ENCODE results near the gene SCFD2. TPM values are rescaled to one million over a fixed set of nuclear protein-coding genes. Genes with fewer than 3 reads are reported as not detected.
"Not testable (repeated sequence)": the region's sequence is repeated elsewhere in the genome, so short reads cannot be mapped to it uniquely, and the experiment has no call there.

The SCFD2 gene
- total RNA-seq, 1 donor from 2014 or later, result 10.7 TPM

DNA sequence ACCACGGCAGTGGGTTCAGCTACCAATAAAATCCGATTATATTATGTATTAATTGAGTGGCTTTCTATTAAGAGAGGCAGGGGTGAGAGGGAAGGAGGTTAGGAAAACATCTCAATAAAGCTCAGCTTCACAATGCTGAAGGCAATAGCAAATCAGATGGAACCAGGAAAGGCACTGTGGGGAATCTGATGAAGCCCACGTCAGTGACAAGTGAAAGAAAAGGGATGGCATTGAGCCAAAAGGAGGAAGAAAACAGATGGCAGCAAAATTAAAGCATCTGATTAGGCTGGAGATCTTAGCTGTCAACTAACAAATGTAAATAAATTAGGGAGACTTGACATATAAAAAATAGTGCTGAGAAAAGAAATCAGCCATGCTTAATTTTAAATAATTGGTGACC, 322.8 kb downstream of the SCFD2 start:
- Mint-ChIP-seq H3K4me3 (ENCODE audit: unreplicated experiment) (no peak overlapping the region), H3K9me3 (ENCODE audit: low read depth) (no peaks in the 10 kb centered on the region), H3K36me3 (ENCODE audit: low read depth) (no peaks in the 10 kb centered on the region), H3K4me1 (ENCODE audit: low read depth) (peaks cover 18% of the 10 kb centered on the region), H3K27me3 (ENCODE audit: low read depth) (no peaks in the 10 kb centered on the region), H3K27ac (ENCODE audit: unreplicated experiment) (no peak overlapping the region)
- no peak for TF ChIP-seq CTCF (IDR thresholded peaks at IDR 0.05)
- DNase-seq (ENCODE audit: low spot score), result no peak

DNA sequence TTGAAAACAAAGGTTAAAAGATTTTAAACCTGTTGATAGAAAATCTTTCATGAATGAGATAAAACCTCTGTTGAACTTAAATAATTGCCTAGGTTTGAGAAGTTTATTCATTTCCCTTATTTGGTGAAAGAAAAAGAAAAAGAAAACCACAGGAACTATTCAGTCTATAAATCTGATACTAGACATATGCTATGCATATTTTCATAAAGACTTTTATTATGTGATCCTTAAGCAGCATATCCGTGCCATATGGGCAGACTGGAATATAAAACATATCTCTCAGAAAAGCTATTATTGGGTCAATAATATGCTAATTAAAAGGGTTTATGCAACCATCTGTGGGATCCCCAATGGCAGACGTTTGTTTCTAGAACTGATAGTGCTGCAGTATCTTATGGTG, 325.0 kb downstream of the SCFD2 start:
- Mint-ChIP-seq H3K9me3 (ENCODE audit: low read depth) (no peaks in the 10 kb centered on the region), H3K4me3 (ENCODE audit: unreplicated experiment) (no peak overlapping the region), H3K27ac (ENCODE audit: unreplicated experiment) (peak overlapping the region; percentile 49), H3K4me1 (ENCODE audit: low read depth) (peaks cover 18% of the 10 kb centered on the region), H3K36me3 (ENCODE audit: low read depth) (no peaks in the 10 kb centered on the region), H3K27me3 (ENCODE audit: low read depth) (no peaks in the 10 kb centered on the region)
- no peak for TF ChIP-seq CTCF (IDR thresholded peaks at IDR 0.05)
- DNase-seq (ENCODE audit: low spot score), result no peak

GRCh38 chr4:53040459-53040815, 325.4 kb downstream of the SCFD2 start:
- TF ChIP-seq CTCF (IDR thresholded peaks at IDR 0.05), result no peak
- Mint-ChIP-seq H3K36me3 (ENCODE audit: low read depth) (peaks cover 3% of the 10 kb centered on the region), H3K9me3 (ENCODE audit: low read depth) (peaks cover 2% of the 10 kb centered on the region), H3K4me3 (ENCODE audit: unreplicated experiment) (no peak overlapping the region), H3K27ac (ENCODE audit: unreplicated experiment) (peak overlapping the region; percentile 49), H3K27me3 (ENCODE audit: low read depth) (no peaks in the 10 kb centered on the region), H3K4me1 (ENCODE audit: low read depth) (peaks cover 18% of the 10 kb centered on the region)
- no peak for DNase-seq (ENCODE audit: low spot score)

- Mint-ChIP-seq H3K4me1 (ENCODE audit: low read depth) (peaks cover 18% of the 10 kb centered on the region), H3K4me3 (ENCODE audit: unreplicated experiment) (no peak overlapping the region), H3K9me3 (ENCODE audit: low read depth) (peaks cover 8% of the 10 kb centered on the region), H3K27me3 (ENCODE audit: low read depth) (no peaks in the 10 kb centered on the region), H3K36me3 (ENCODE audit: low read depth) (peaks cover 6% of the 10 kb centered on the region), H3K27ac (ENCODE audit: unreplicated experiment) (peak overlapping the region; percentile 3)
- TF ChIP-seq CTCF (IDR thresholded peaks at IDR 0.05), result no peak
- no peak for DNase-seq (ENCODE audit: low spot score)
Measured at GRCh38 chr4:53039741-53040458, 326.0 kb downstream of the SCFD2 start.

DNA sequence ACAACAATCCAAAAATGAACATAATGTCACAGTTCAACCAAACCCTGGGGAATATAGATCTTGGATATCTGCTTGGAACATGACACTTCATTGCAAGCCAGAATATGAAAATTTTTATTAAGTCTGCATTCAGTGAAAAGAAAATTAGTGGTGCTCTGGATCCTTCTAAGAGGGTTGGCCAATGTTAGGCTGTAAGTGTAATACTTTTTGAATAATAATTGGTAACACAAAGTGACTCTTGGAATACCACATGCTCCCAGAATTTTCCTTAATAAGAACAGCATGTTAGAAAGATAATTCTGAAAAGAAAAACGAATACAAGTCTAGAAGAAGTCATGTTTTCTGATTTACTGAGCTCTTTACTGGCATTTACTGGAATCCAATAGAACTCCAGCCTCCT, 328.0 kb downstream of the SCFD2 start:
- Mint-ChIP-seq H3K4me3 (ENCODE audit: unreplicated experiment) (no peak overlapping the region), H3K9me3 (ENCODE audit: low read depth) (peaks cover 15% of the 10 kb centered on the region), H3K36me3 (ENCODE audit: low read depth) (peaks cover 8% of the 10 kb centered on the region), H3K27me3 (ENCODE audit: low read depth) (no peaks in the 10 kb centered on the region), H3K4me1 (ENCODE audit: low read depth) (peaks cover 16% of the 10 kb centered on the region), H3K27ac (ENCODE audit: unreplicated experiment) (no peak overlapping the region)
- no peak for TF ChIP-seq CTCF (IDR thresholded peaks at IDR 0.05)
- no peak for DNase-seq (ENCODE audit: low spot score)

- peaks cover 17% of the 10 kb centered on the region for H3K9me3 Mint-ChIP-seq (ENCODE audit: low read depth)
- DNase-seq (ENCODE audit: low spot score); H3K27me3 Mint-ChIP-seq (ENCODE audit: low read depth); H3K4me1 Mint-ChIP-seq (ENCODE audit: low read depth); H3K4me3 Mint-ChIP-seq (ENCODE audit: unreplicated experiment); H3K27ac Mint-ChIP-seq (ENCODE audit: unreplicated experiment); H3K36me3 Mint-ChIP-seq (ENCODE audit: low read depth): not testable (repeated sequence)
Measured at GRCh38 chr4:53032908-53033307, 333.0 kb downstream of the SCFD2 start.
